WERI-Rb-1 (cell line): ENCODE results near the gene URGCP.

ENCODE experiments used
- DNase-seq: peaks from one replicate; pipeline ENCODE4 v3.0.0-alpha.2; 2020
- H3K27ac ChIP-seq: fragments of 250-450 bp; sonication (Bioruptor Pico); 2 replicates; pipeline ENCODE4 v1.5.1; 2020; ENCODE audit warnings: mild to moderate bottlenecking, moderate library complexity
- H3K27me3 ChIP-seq: fragments of 250-450 bp; sonication (Bioruptor Pico); 2 replicates; pipeline ENCODE4 v1.5.1; 2021; ENCODE audit warnings: mild to moderate bottlenecking, low read depth, moderate library complexity; ENCODE audit not compliant: insufficient read depth, severe bottlenecking
- H3K36me3 ChIP-seq: fragments of 250-450 bp; sonication (Bioruptor Pico); 2 replicates; pipeline ENCODE4 v1.5.1; 2020; ENCODE audit warnings: mild to moderate bottlenecking, moderate library complexity
- H3K4me3 ChIP-seq: 2 replicates; pipeline ENCODE4 v1.5.1; 2011; ENCODE audit warnings: low read depth, mild to moderate bottlenecking, control low read depth, low read length
- H3K9me3 ChIP-seq: fragments of 250-450 bp; sonication (Bioruptor Pico); 2 replicates; pipeline ENCODE4 v1.5.1; 2021; ENCODE audit warnings: mild to moderate bottlenecking, moderate library complexity; ENCODE audit not compliant: severe bottlenecking
- CTCF ChIP-seq: IDR thresholded peaks from 2 replicates; pipeline ENCODE4 v1.5.1; 2011; ENCODE audit warnings: low read depth, mild to moderate bottlenecking, control low read depth, inconsistent platforms, low read length

Gene URGCP

DNA sequence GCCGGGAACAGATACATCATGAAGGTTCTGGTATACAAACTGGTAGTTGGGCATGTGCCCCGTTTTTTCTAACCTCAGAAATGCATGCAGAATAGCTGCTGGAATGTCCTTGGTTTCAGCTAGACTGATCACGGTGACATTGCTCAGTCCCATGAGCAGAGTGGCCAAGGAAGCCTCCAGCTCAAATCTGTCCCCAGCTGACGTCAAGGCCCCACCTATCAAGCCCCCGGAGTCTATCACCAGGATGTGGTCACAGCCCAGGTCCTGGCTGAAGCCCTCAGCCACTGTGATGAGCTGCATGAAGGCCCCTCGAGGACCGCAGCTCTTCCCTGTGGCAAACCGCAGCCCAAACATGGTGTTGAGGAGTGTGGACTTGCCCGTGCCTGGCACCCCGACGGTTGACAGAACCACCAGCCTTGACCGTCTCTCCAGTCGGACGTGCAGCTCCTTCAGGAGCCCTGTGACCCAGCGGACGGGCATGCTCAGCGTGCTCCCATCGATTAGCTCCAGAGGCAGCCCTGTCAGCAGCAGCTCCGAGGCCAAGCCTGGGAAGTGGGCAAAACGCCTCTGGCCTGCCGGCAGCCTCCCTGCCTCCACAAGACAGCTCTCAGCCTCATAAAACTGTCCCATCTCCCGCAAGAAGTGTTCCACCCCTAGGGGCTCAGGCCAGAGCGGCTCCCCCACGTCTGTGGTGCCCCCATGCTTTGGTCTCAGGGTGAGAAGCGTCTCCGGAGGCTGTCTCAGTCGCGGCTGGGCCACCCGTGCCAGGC is 29.2 kb downstream of the URGCP start:
- peaks cover 47% of the 10 kb centered on the region for H3K36me3 ChIP-seq
- no peak for TF ChIP-seq CTCF
- H3K27me3 ChIP-seq, result no peaks in the 10 kb centered on the region
- no peak overlapping the region for H3K4me3 ChIP-seq
- no peak overlapping the region for H3K27ac ChIP-seq
- no peak for DNase-seq
- H3K9me3 ChIP-seq, result no peaks in the 10 kb centered on the region

- no peak overlapping the region for H3K4me3 ChIP-seq
- H3K27me3 ChIP-seq, result no peaks in the 10 kb centered on the region
- no peaks in the 10 kb centered on the region for H3K9me3 ChIP-seq
- peaks cover 47% of the 10 kb centered on the region for H3K36me3 ChIP-seq
- no peak overlapping the region for H3K27ac ChIP-seq
- DNase-seq, result no peak
- no peak for TF ChIP-seq CTCF
Measured at GRCh38 chr7:43876241-43876640, 30.2 kb downstream of the URGCP start.

- Histone ChIP-seq H3K27me3 (no peaks in the 10 kb centered on the region), H3K4me3 (no peak overlapping the region), H3K27ac (no peak overlapping the region), H3K9me3 (no peaks in the 10 kb centered on the region), H3K36me3 (peaks cover 26% of the 10 kb centered on the region)
- no peak for DNase-seq
- no peak for TF ChIP-seq CTCF
Measured at GRCh38 chr7:43873300-43873699, 33.1 kb downstream of the URGCP start.

- TF ChIP-seq CTCF, result no peak
- Histone ChIP-seq H3K27me3 (no peaks in the 10 kb centered on the region), H3K27ac (no peak overlapping the region), H3K36me3 (peaks cover 24% of the 10 kb centered on the region), H3K4me3 (no peak overlapping the region), H3K9me3 (no peaks in the 10 kb centered on the region)
- no peak for DNase-seq
Measured at GRCh38 chr7:43872406-43873110, 33.8 kb downstream of the URGCP start.

- Histone ChIP-seq H3K36me3 (peaks cover 20% of the 10 kb centered on the region), H3K27ac (no peak overlapping the region), H3K9me3 (no peaks in the 10 kb centered on the region), H3K4me3 (no peak overlapping the region), H3K27me3 (no peaks in the 10 kb centered on the region)
- DNase-seq, result no peak
- TF ChIP-seq CTCF, result no peak
Measured at GRCh38 chr7:43871064-43871463, 35.3 kb downstream of the URGCP start.
